ENCODE data around the gene RNF32.

Gene RNF32

GRCh38 chr7:156640257-156640948 lies at the start of gene RNF32:
Gene RNF32, plus strand, starts transcription at chr7:156640774. Its CDS starts 3,104 bp downstream, at chr7:156643878.
- peaks cover 9 to 22% of the 10 kb centered on the region in 2 donors for H3K36me3 Mint-ChIP-seq
- peak; percentile 95 for DNase-seq
- ATAC-seq (replicated peaks): peak; percentile 83 to 88

DNA sequence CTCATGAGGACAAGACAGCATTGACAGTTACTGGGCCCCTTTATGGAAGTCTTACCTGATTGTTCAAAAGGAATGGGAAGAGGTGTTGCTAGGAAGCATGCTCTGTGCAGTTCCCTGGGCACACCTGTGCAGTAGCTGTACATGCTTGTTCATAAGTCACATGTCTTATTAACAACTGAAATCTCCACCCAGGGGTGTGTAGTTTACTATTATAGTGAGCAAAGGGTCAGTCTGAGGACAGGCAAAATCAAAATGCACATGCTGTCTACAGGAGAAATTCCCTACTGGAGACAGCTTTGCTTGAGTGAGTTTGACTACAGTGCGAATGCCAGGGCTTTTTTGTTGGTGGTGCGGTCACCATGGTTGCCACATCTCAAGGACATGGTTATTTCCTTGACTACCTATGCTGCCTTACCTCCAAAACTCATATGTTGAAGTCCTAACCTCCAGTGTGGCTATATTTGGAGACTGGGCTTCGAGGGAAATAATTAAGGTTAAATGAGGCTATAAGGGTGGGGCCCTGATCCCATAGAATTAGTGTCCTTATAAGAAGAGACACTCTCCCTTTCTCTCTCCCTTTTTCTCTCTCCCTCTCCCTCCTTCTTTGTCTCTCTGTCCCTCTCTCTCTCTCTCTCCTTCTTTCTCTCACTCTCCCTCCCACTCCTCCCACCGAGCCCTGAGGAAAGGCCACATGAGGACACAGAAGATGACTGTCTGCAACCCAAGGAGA lies 48.3 kb upstream of the RNF32 start:
- DNase-seq (no peak), ATAC-seq (replicated peaks) (no peak)
- no peaks in the 10 kb centered on the region for H3K4me1 Mint-ChIP-seq
- peaks cover 3 to 14% of the 10 kb centered on the region in 2 donors for H3K36me3 Mint-ChIP-seq
- no peak overlapping the region for H3K4me3 Mint-ChIP-seq
- H3K27me3 Mint-ChIP-seq: peaks cover 0 to 4% of the 10 kb centered on the region in 2 donors
- no peak overlapping the region for H3K27ac Mint-ChIP-seq
- peaks cover 9 to 12% of the 10 kb centered on the region in 2 donors for H3K9me3 Mint-ChIP-seq

More at GRCh38 chr7:156640257-156640948, at the start of gene RNF32:
- peak within 1 kb of the TSS; percentile 91 to 94 for H3K4me3 Mint-ChIP-seq
- H3K4me1 Mint-ChIP-seq: peaks cover 10 to 35% of the 10 kb centered on the region in 2 donors
- peaks cover 0 to 4% of the 10 kb centered on the region in 2 donors for H3K27me3 Mint-ChIP-seq
- H3K9me3 Mint-ChIP-seq: peaks cover 6 to 7% of the 10 kb centered on the region in 2 donors
- H3K27ac Mint-ChIP-seq: peak within 1 kb of the TSS; percentile 97

DNA sequence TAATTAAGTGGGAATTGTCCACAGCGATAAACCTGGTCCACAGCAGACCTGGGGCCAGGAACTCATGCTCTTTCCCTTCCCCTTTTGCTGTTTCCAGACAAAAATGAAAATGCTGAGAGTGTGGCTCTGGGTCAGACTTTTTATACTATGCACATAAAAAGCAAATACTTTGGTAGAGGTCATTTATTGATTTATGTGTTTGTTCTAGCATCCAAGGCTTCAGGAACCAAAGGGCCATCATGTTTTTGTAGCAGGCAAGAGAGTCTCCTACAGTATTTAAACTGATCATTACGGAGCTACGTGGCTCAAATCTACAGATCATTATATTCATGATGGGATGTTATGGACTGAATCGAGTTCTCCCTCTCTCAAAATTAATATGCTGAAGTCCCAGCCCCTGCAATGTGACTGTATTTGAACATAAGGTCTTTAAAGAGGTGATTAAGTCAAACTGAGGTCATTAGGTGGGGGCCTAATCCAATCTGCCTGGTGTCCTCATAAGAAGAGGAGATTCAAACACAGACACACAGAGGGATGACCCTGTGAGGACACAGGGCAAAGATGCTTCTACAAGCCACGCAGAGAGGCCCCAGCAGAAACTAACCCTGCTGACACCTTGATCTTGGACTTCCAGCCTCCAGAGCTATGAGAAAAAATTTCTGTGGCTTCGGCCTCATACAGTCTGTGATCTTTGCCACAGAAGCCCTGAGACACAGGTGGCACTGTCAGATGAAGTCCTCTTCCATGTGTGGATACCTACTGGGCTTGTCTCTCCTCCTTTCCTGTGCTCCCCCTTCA lies 46.1 kb upstream of the RNF32 start:
- peaks cover 4 to 11% of the 10 kb centered on the region in 2 donors for H3K27me3 Mint-ChIP-seq
- peaks cover 15 to 18% of the 10 kb centered on the region in 2 donors for H3K9me3 Mint-ChIP-seq
- H3K4me1 Mint-ChIP-seq: no peaks in the 10 kb centered on the region
- peaks cover 6 to 17% of the 10 kb centered on the region in 2 donors for H3K36me3 Mint-ChIP-seq
- DNase-seq: no peak
- no peak overlapping the region for H3K4me3 Mint-ChIP-seq
- H3K27ac Mint-ChIP-seq: no peak overlapping the region
- ATAC-seq (replicated peaks): no peak

- H3K9me3 Mint-ChIP-seq: peaks cover 6% of the 10 kb centered on the region in 2 donors
- H3K4me1 Mint-ChIP-seq: no peaks in the 10 kb centered on the region
- ATAC-seq (replicated peaks) (no peak), DNase-seq (no peak)
- no peak overlapping the region for H3K4me3 Mint-ChIP-seq
- peaks cover 3% of the 10 kb centered on the region in 2 donors for H3K36me3 Mint-ChIP-seq
- no peak overlapping the region for H3K27ac Mint-ChIP-seq
- H3K27me3 Mint-ChIP-seq: peaks cover 14 to 20% of the 10 kb centered on the region in 2 donors
Observed at GRCh38 chr7:156600496-156600895, 40.1 kb upstream of the RNF32 start.

DNA sequence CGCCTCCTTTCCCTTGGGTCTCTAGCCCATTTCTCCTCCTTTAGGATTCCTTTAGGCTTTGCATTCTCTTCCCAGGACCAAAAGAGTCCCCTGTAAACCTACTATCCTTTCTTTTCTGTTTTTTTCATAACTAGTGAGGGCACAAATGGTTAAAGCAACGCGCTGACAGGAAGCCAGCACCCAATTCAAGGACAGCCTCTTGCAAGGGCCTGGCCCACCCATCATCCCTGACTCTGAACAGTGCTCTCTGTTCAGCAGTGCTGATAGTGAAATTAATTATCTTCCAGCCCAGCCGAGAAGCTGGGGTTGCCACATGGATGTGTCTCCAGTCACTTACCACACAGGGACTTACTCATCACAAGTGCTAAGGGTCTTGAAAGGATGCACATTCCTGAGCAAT lies 38.3 kb upstream of the RNF32 start:
- H3K4me1 Mint-ChIP-seq: no peaks in the 10 kb centered on the region
- DNase-seq (no peak), ATAC-seq (replicated peaks) (no peak)
- peaks cover 3% of the 10 kb centered on the region in 2 donors for H3K36me3 Mint-ChIP-seq
- H3K4me3 Mint-ChIP-seq: no peak overlapping the region
- peaks cover 22 to 32% of the 10 kb centered on the region in 2 donors for H3K27me3 Mint-ChIP-seq
- peaks cover 6% of the 10 kb centered on the region in 2 donors for H3K9me3 Mint-ChIP-seq
- H3K27ac Mint-ChIP-seq: no peak overlapping the region

DNA sequence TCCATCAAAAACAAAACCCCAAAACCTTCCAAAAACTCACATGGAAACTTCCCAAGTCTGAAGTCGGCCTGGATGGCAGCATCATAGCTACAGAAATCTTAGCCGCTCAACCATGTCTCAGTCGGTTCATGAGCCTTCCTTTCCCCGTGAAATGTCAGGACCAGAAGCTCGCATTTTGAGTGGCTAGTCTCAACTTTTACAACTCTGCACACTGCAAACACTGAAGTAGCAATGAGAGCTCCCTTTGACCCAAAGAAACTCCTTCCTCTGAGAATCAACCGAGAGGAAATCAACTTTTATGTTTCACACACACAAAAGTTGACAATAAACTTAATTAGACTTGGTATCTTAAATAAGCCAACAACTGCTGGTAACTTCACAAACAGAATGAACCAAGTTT lies 37.6 kb upstream of the RNF32 start:
- H3K4me3 Mint-ChIP-seq: no peak overlapping the region

DNA sequence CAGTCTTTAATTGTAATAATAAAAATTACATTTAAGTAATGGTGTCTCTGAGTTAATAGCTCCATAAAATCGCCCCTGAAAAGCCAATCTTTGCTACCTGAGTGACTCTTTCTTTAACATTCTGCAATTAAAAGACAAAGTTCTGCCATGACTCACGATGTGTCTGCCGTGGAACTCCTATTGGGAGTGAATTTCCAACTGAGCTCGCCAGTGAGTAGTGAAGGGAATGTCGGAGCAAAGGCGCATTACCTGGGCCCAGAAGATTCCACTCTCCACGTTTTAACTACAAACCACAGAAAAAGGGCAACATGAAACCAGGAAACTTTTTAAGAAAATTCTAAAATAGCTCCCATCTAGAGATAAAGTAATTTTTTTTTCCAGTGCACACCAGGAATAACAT lies 36.9 kb upstream of the RNF32 start:
- DNase-seq (no peak), ATAC-seq (replicated peaks) (no peak)
- Mint-ChIP-seq H3K4me1 (peaks cover 2 to 10% of the 10 kb centered on the region in 2 donors), H3K27ac (no peak overlapping the region), H3K4me3 (no peak overlapping the region), H3K36me3 (peaks cover 0 to 2% of the 10 kb centered on the region in 2 donors), H3K9me3 (peaks cover 0 to 2% of the 10 kb centered on the region in 2 donors), H3K27me3 (peaks cover 33 to 37% of the 10 kb centered on the region in 2 donors)

More for the DNA sequence above, 37.6 kb upstream of the RNF32 start:
- no peak for ATAC-seq (replicated peaks)
- H3K27me3 Mint-ChIP-seq: peaks cover 27 to 37% of the 10 kb centered on the region in 2 donors
- H3K9me3 Mint-ChIP-seq: peaks cover 5 to 6% of the 10 kb centered on the region in 2 donors
- no peak for DNase-seq
- no peak overlapping the region for H3K27ac Mint-ChIP-seq
- H3K4me1 Mint-ChIP-seq: peaks cover 2 to 4% of the 10 kb centered on the region in 2 donors
- peaks cover 2 to 4% of the 10 kb centered on the region in 2 donors for H3K36me3 Mint-ChIP-seq

GRCh38 chr7:156604311-156604710 lies 36.3 kb upstream of the RNF32 start:
- H3K36me3 Mint-ChIP-seq: peaks cover 0 to 2% of the 10 kb centered on the region in 2 donors
- no peak overlapping the region for H3K27ac Mint-ChIP-seq
- DNase-seq: no peak
- peaks cover 2 to 12% of the 10 kb centered on the region in 2 donors for H3K4me1 Mint-ChIP-seq
- H3K4me3 Mint-ChIP-seq: no peak overlapping the region
- ATAC-seq (replicated peaks): no peak
- H3K9me3 Mint-ChIP-seq: no peaks in the 10 kb centered on the region
- peaks cover 38 to 39% of the 10 kb centered on the region in 2 donors for H3K27me3 Mint-ChIP-seq

- H3K9me3 Mint-ChIP-seq: no peaks in the 10 kb centered on the region
- H3K27ac Mint-ChIP-seq: no peak overlapping the region
- H3K36me3 Mint-ChIP-seq: peaks cover 0 to 2% of the 10 kb centered on the region in 2 donors
- H3K4me3 Mint-ChIP-seq: no peak overlapping the region
- peaks cover 38 to 45% of the 10 kb centered on the region in 2 donors for H3K27me3 Mint-ChIP-seq
- DNase-seq: no peak
- ATAC-seq (replicated peaks): no peak
- peaks cover 2 to 12% of the 10 kb centered on the region in 2 donors for H3K4me1 Mint-ChIP-seq
Observed at GRCh38 chr7:156604836-156605695, 35.5 kb upstream of the RNF32 start.

DNA sequence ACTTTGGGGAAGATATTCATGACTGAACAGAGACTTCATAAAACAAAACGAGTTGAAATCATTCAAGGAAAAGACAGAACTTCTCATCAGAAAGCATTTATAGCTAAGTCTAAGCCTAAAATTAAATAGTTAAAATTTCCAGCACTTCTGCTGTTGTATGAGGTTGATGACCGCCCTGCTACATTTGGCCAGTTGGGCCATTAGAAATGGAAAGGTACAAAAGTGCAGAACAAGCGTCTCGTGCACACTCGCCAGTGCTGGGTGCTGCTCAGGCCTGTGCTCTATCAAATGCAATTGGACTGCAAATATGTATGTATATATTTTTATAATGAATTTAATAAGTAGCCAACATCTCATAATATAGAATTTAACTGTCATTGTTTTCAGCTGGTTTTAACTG lies 34.4 kb upstream of the RNF32 start:
- no peak overlapping the region for H3K27ac Mint-ChIP-seq
- H3K4me1 Mint-ChIP-seq: peaks cover 2 to 12% of the 10 kb centered on the region in 2 donors
- peaks cover 0 to 2% of the 10 kb centered on the region in 2 donors for H3K36me3 Mint-ChIP-seq
- DNase-seq (no peak), ATAC-seq (replicated peaks) (no peak)
- H3K27me3 Mint-ChIP-seq: peaks cover 45 to 54% of the 10 kb centered on the region in 2 donors
- no peaks in the 10 kb centered on the region for H3K9me3 Mint-ChIP-seq
- H3K4me3 Mint-ChIP-seq: no peak overlapping the region

- peaks cover 45 to 55% of the 10 kb centered on the region in 2 donors for H3K27me3 Mint-ChIP-seq
- ATAC-seq (replicated peaks): no peak
- no peaks in the 10 kb centered on the region for H3K9me3 Mint-ChIP-seq
- peaks cover 2 to 12% of the 10 kb centered on the region in 2 donors for H3K4me1 Mint-ChIP-seq
- no peak for DNase-seq
- peaks cover 0 to 2% of the 10 kb centered on the region in 2 donors for H3K36me3 Mint-ChIP-seq
- H3K27ac Mint-ChIP-seq: no peak overlapping the region
- H3K4me3 Mint-ChIP-seq: no peak overlapping the region
Observed at GRCh38 chr7:156606691-156607331, 33.8 kb upstream of the RNF32 start.

DNA sequence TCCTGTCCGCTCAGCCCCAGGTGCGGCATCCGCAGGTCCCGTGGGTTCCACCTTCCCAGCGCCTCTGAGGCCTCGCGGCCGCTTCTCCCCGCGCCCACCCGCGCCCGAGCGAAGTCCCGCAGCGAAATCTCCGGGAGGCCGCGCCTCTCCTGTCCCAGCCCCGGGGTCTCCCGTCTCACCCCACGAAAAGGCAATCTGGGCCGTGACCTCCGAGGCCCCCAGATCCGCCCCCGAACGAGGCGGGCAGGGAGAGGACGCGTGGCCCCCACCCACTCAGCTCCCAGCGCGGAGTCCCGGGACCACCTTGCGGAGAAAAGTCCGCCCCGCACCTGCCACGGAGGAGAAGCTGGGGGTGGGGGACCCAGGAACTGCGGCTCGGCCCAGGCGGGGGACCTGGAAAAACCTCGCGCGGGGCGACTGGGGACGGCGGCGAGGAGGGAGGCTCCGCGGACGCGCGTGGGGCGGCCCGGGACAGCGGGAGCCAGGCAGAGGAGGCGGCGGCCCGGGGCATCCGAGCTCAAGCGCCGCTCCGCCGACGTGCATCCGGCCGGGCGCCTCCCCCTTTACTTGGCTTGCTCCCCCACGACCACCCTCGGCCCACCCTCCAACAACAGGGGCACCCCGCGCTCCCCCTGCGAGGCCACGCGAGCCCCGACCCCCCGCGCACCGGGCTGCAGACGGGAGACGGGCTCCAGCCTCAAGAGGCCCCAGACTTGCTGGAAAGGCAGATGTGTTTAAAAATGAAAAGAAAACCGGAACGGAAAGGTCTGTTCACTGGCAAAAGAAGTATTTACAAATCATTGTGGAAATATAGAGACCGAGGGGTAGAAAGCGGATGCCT lies 33.0 kb upstream of the RNF32 start:
- no peak overlapping the region for H3K27ac Mint-ChIP-seq
- H3K27me3 Mint-ChIP-seq: peaks cover 45 to 62% of the 10 kb centered on the region in 2 donors
- ATAC-seq (replicated peaks): peak; percentile 19 to 36
- no peak for DNase-seq
- peaks cover 0 to 2% of the 10 kb centered on the region in 2 donors for H3K36me3 Mint-ChIP-seq
- H3K4me1 Mint-ChIP-seq: peaks cover 2 to 12% of the 10 kb centered on the region in 2 donors
- H3K9me3 Mint-ChIP-seq: no peaks in the 10 kb centered on the region
- peak overlapping the region; percentile 79 to 88 for H3K4me3 Mint-ChIP-seq

Measured in stimulated activated naive B cell treated with anti-CD40 and anti-IgM and Interleukin-4, amounts not matched to agents 10 μg/mL and 1 μg/mL and 100 μg/mL, for 72 hours (primary cell).